Coronary artery (tissue), 2 donors: ENCODE measurements around the gene FGA.

ENCODE experiments used
- DNase-seq: peaks from one replicate; pipeline ENCODE4 v3.0.0-alpha.2; 2017; ENCODE audit warnings: low spot score
- H3K27ac ChIP-seq, 2 donors: fragments of 200-600 bp; sonication (generic); one replicate each; pipeline ENCODE4 v1.5.1; 2016 to 2019
- H3K4me3 ChIP-seq: fragments of 200-600 bp; sonication (generic); 2 replicates; pipeline ENCODE4 v1.5.1; 2016; ENCODE audit warnings: mild to moderate bottlenecking, moderate library complexity
- TF ChIP-seq, protein P1 (sequence below): fragments of 200-600 bp; sonication (generic); IDR thresholded peaks from one replicate; pipeline ENCODE4 v1.5.1; 2019; ENCODE audit warnings: antibody characterized with exemption

Gene FGA

DNA sequence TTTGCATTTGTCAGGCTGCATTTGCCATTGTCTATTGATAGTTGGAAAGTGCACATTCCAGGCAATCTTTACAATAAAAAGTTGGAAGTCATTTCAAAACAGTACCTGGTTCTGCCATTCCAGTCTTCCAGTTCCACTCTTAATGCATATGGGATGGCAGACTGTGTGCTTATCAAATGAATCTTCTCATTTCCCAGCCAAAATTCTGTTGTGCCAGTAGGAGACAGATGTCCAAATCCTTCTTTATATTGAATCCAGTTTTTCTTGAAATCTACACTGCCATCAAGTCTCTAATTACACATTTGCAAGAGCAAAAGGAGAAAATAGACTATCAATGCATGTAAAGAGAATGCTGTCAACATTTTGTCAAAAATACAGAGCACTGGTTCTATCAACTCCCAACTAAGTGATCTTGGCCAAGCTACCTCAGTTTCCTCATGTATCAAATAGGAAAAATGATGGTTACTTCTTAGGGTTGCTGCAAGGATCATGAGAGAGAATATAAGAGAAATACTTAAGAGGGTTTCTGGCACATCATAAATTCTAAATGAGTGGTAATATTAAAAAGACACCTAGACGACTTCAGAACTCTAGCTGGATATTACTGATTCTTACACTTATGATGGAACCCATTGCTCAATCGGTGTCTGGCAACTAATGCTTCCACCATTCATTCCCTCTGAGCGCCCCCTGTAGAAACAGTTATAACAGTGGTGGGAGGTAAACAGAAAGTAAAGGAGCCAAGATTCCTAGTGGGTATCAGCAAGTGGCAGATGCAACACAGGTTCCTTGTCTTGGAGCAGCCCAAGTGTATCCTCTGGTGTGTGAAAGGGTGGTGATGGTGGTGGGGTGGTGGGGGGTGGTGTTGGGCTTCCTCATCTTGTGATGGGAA is 18.1 kb upstream of the FGA start:
- DNase-seq = no peak
- H3K27ac ChIP-seq = no peak overlapping the region
- TF ChIP-seq, protein P1, sequence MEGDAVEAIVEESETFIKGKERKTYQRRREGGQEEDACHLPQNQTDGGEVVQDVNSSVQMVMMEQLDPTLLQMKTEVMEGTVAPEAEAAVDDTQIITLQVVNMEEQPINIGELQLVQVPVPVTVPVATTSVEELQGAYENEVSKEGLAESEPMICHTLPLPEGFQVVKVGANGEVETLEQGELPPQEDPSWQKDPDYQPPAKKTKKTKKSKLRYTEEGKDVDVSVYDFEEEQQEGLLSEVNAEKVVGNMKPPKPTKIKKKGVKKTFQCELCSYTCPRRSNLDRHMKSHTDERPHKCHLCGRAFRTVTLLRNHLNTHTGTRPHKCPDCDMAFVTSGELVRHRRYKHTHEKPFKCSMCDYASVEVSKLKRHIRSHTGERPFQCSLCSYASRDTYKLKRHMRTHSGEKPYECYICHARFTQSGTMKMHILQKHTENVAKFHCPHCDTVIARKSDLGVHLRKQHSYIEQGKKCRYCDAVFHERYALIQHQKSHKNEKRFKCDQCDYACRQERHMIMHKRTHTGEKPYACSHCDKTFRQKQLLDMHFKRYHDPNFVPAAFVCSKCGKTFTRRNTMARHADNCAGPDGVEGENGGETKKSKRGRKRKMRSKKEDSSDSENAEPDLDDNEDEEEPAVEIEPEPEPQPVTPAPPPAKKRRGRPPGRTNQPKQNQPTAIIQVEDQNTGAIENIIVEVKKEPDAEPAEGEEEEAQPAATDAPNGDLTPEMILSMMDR = no peak
- no peak overlapping the region for H3K4me3 ChIP-seq

DNA sequence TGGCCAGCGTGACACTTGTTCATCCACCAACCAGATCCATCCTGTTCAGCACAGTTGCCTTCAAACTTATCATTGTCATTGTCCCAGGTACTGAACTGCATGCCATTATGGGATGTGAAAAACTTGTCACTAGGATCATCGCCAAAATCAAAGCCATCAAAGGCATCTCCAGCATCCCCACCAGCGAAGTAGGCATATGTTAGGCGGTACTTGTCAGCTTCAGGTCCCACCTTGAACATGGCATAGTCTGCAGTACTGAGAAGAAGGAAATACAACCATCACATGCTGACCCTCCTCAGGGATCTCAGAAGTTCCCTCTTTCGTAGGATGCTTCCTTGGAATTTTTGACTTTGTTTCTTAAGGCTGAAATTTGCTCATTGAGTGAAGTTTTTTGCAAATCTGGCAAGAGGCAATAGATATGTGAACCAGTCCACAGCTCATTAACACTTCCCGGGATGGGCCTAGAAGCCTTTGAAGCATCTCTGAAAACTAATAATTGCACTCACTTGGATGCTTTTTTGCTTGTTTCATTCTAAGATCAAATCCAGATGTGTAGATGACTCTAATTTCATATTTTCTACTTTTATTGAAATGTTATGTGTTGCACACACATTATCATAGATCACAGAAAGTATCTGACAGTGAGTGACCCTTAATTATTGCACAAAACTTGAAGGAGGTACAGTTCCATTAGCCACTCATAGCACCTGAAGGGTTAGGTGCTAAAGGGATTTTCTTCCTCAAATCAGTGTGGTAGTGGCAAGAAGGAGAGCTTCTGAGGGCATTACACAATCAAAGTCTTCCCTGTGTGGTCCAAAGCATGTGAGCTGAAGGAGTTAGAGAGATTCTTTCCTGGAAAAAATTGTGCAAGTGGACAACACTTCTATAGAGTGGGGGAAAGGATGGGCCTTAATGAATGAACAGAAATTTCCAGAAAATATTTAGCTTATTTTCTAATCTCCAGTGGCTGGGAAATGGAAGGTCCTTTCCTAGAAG is 16.5 kb upstream of the FGA start:
- DNase-seq = no peak
- TF ChIP-seq, protein P1 = no peak
- Histone ChIP-seq H3K27ac (no peak overlapping the region), H3K4me3 (no peak overlapping the region)

DNA sequence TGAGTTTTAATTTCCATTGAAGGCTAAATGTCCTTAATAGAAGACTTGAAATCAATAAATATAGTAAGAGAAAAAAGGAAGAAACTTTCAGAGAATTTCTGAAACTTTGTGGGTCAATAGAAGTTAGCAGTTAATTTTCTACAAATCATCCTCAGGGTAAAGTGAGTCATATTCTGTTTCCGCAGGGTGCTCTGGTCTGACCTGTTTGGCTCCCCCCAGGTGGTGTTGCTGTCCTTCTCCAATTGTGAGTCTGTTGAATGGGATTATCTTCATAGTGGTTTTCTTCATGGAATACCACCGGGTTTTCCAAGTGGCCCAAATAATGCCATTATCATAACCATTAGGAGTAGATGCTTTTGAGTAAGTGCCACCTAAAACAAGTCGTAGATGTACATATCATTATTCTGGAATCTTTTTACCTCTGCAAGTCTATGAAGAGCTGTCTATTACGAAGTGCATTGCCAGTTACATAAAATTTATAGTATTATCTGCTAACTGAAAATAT is 14.2 kb upstream of the FGA start:
- no peak for DNase-seq
- Histone ChIP-seq H3K4me3 (no peak overlapping the region), H3K27ac (no peak overlapping the region)
- TF ChIP-seq, protein P1 = no peak

DNA sequence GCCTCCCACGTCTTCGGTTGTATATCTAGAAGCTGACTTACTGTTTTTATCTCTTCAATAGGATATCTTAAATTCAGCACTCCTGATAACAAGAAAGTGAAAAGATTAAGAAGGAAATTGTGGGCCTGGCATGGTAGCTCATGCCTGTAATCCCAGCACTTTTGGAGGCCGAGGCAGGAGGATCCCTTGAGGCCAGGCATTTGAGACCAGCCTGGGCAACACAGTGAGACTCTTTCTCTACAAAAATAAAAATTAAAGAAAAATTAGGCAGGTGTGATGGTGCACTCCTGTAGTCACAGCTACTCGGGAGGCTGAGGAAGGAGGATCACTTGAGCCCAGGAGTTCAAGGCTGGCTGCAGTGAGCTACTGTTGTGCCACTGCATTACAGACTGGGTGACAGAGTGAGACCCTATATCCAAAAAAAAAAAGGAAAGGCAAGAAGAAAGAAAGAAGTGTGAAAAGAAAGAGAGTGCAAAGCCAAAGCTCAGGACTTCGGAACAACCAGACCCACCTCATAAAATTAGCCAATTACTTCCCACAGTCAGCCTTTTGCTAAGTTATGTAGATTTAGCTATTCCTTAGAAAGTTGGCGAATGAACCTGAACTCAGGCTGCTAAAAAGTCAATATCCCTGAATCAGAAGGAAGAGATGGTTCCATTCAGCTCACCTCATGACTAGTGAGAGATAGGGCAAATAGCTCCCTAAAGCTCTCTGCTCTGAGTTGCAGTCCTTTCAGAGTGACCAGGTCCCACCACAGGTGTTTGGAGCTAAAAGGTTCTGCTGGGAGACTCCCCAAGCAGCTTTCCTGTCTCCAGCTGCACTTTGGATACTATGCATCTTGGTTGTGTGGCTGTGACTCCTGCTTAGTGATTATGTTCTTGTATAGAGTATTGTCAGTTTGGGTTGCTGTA is 12.7 kb upstream of the FGA start:
- Histone ChIP-seq H3K4me3 (no peak overlapping the region), H3K27ac (no peak overlapping the region)
- TF ChIP-seq, protein P1 = no peak
- DNase-seq = no peak

DNA sequence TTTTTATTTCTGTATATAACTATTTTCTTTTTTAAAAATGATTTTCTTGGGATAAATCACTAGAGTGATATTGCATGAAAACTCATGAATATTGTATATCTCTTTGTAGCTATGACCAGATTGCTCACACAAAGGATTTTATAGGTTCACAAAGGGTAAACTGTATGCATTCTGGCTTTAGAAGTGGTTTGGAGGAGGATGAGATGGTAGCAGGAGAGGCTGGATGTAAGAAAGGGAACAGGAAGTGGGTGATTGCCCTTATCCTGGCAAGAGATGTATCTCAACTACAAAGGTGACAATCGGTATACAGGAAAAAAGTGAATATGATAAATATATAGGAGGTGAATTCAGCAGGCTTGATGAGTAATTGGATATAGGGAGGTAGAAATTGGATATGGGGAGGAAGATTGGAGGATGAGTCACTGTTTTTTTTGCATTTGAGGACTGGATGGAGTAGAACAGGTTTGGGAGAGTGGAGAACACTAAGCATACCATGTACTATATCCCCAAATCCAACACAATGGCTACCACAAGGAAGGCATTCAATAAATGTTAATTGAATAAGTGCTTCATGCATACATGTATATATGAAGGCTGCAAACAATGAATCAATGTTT is 12.0 kb upstream of the FGA start:
- Histone ChIP-seq H3K27ac (no peak overlapping the region), H3K4me3 (no peak overlapping the region)
- TF ChIP-seq, protein P1 = no peak
- no peak for DNase-seq
